ENCODE results near the gene ALLC. TPM values are rescaled to one million over a fixed set of nuclear protein-coding genes. Genes with fewer than 3 reads are reported as not detected.

Gene ALLC
- total RNA-seq, 2 donors from 2014 or later, result 5.2 TPM; not detected in 1

- no peak for DNase-seq (ENCODE audit: low spot score)
- Histone ChIP-seq H3K9me3 (no peaks in the 10 kb centered on the region), H3K27me3 (replicated peaks; ENCODE audit: insufficient read depth) (peaks cover 4% of the 10 kb centered on the region), H3K4me3 (no peak overlapping the region), H3K4me1 (replicated peaks) (no peaks in the 10 kb centered on the region), H3K36me3 (no peaks in the 10 kb centered on the region), H3K27ac (no peak overlapping the region)
- no peak for TF ChIP-seq POLR2A (IDR thresholded peaks at IDR 0.05)
- no peak for TF ChIP-seq CTCF (IDR thresholded peaks at IDR 0.05)
- TF ChIP-seq POLR2AphosphoS5 (IDR thresholded peaks at IDR 0.05), result no peak
- 90% methylated on average over 9 of the region's 9 CpGs for WGBS
- intact Hi-C loops (cut with DNase I), result no loop called here
Observed at GRCh38 chr2:3729786-3730185, 71.8 kb downstream of the ALLC start.

- TF ChIP-seq POLR2AphosphoS5 (IDR thresholded peaks at IDR 0.05) (no peak), CTCF (IDR thresholded peaks at IDR 0.05) (no peak), POLR2A (IDR thresholded peaks at IDR 0.05) (no peak)
- H3K4me1 ChIP-seq (replicated peaks), result no peaks in the 10 kb centered on the region
- DNase-seq (ENCODE audit: low spot score), result no peak
- WGBS, result 85% methylated on average over 8 of the region's 8 CpGs
- no peak overlapping the region for H3K4me3 ChIP-seq
- H3K27me3 ChIP-seq (replicated peaks; ENCODE audit: insufficient read depth), result peaks cover 4% of the 10 kb centered on the region
- no peaks in the 10 kb centered on the region for H3K36me3 ChIP-seq
- intact Hi-C loops (cut with DNase I), result no loop called here
- H3K27ac ChIP-seq, result no peak overlapping the region
- no peaks in the 10 kb centered on the region for H3K9me3 ChIP-seq
Observed at GRCh38 chr2:3730646-3731045, 72.6 kb downstream of the ALLC start.

GRCh38 chr2:3731829-3732228 is 73.8 kb downstream of the ALLC start:
- no peaks in the 10 kb centered on the region for H3K9me3 ChIP-seq
- TF ChIP-seq POLR2A (IDR thresholded peaks at IDR 0.05), result no peak
- no peak for TF ChIP-seq POLR2AphosphoS5 (IDR thresholded peaks at IDR 0.05)
- TF ChIP-seq CTCF (IDR thresholded peaks at IDR 0.05), result no peak
- no peak overlapping the region for H3K4me3 ChIP-seq
- WGBS, result 96% methylated on average over 7 of the region's 7 CpGs
- H3K36me3 ChIP-seq, result no peaks in the 10 kb centered on the region
- intact Hi-C loops (cut with DNase I), result no loop called here
- H3K27me3 ChIP-seq (replicated peaks; ENCODE audit: insufficient read depth), result no peaks in the 10 kb centered on the region
- no peaks in the 10 kb centered on the region for H3K4me1 ChIP-seq (replicated peaks)
- no peak overlapping the region for H3K27ac ChIP-seq
- DNase-seq (ENCODE audit: low spot score), result no peak

- Histone ChIP-seq H3K36me3 (no peaks in the 10 kb centered on the region), H3K4me3 (no peak overlapping the region), H3K27ac (no peak overlapping the region), H3K27me3 (replicated peaks; ENCODE audit: insufficient read depth) (no peaks in the 10 kb centered on the region), H3K9me3 (no peaks in the 10 kb centered on the region), H3K4me1 (replicated peaks) (no peaks in the 10 kb centered on the region)
- DNase-seq (ENCODE audit: low spot score), result no peak
- intact Hi-C loops (cut with DNase I), result no loop called here
- 79% methylated on average over 7 of the region's 7 CpGs for WGBS
- no peak for TF ChIP-seq POLR2AphosphoS5 (IDR thresholded peaks at IDR 0.05)
- no peak for TF ChIP-seq CTCF (IDR thresholded peaks at IDR 0.05)
- no peak for TF ChIP-seq POLR2A (IDR thresholded peaks at IDR 0.05)
Observed at GRCh38 chr2:3736112-3736511, 78.1 kb downstream of the ALLC start.

- H3K27me3 ChIP-seq (replicated peaks; ENCODE audit: insufficient read depth), result no peaks in the 10 kb centered on the region
- TF ChIP-seq POLR2A (IDR thresholded peaks at IDR 0.05) (no peak), POLR2AphosphoS5 (IDR thresholded peaks at IDR 0.05) (no peak), CTCF (IDR thresholded peaks at IDR 0.05) (no peak)
- intact Hi-C loops (cut with DNase I), result no loop called here
- no peaks in the 10 kb centered on the region for H3K36me3 ChIP-seq
- H3K4me3 ChIP-seq, result no peak overlapping the region
- no peaks in the 10 kb centered on the region for H3K9me3 ChIP-seq
- WGBS, result 83% methylated on average over 9 of the region's 9 CpGs
- no peaks in the 10 kb centered on the region for H3K4me1 ChIP-seq (replicated peaks)
- DNase-seq (ENCODE audit: low spot score), result no peak
- H3K27ac ChIP-seq, result no peak overlapping the region
Observed at GRCh38 chr2:3737128-3737527, 79.1 kb downstream of the ALLC start.

All from prostate gland (tissue), 2 donors.